ENCODE measurements around the gene CD226. TPM values are rescaled to one million over a fixed set of nuclear protein-coding genes. Genes with fewer than 3 reads are reported as not detected.

The CD226 gene
- total and polyA plus RNA-seq, 2 of the 4 experiments (the other 2 are of a cell fraction) = 0.29 to 1.1 TPM

DNA sequence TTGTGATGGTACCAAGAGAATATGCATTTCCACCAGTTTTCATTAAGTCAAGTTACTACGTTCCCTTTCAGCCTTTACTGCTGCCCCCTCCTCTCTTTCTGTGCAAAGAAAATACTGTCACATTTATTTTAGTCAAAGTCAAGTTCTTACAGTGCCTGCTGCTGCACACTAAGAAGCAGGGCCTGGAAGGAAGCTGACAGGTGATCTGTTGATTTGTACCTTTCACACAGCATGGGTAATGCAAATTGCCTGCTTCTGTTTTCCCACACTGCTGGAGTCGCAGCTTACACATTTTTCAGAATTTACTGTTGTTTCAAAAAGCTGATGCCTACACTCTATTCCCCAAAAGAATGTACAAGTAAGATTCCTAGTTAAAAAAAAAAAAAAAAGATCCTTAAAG, 48.7 kb upstream of the CD226 start:
- no peak for TF ChIP-seq NFE2L2 (IDR thresholded peaks at IDR 0.05; ENCODE audit: low read depth, low read length)
- TF ChIP-seq SMC3 (IDR thresholded peaks at IDR 0.05; ENCODE audit: low read depth, low read length) = no peak
- no peak for TF ChIP-seq RCOR1 (IDR thresholded peaks at IDR 0.05; ENCODE audit: insufficient replicate concordance, low read length)
- TF ChIP-seq MAFK (IDR thresholded peaks at IDR 0.05; ENCODE audit: low read depth, low read length) = no peak
- TF ChIP-seq, protein P1, sequence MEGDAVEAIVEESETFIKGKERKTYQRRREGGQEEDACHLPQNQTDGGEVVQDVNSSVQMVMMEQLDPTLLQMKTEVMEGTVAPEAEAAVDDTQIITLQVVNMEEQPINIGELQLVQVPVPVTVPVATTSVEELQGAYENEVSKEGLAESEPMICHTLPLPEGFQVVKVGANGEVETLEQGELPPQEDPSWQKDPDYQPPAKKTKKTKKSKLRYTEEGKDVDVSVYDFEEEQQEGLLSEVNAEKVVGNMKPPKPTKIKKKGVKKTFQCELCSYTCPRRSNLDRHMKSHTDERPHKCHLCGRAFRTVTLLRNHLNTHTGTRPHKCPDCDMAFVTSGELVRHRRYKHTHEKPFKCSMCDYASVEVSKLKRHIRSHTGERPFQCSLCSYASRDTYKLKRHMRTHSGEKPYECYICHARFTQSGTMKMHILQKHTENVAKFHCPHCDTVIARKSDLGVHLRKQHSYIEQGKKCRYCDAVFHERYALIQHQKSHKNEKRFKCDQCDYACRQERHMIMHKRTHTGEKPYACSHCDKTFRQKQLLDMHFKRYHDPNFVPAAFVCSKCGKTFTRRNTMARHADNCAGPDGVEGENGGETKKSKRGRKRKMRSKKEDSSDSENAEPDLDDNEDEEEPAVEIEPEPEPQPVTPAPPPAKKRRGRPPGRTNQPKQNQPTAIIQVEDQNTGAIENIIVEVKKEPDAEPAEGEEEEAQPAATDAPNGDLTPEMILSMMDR (conservative IDR thresholded peaks at IDR 0.05; ENCODE audit: low read depth, low read length) = no peak
- no peak for TF ChIP-seq RAD21 (IDR thresholded peaks at IDR 0.05; ENCODE audit: low read length)
- TF ChIP-seq, protein P2, sequence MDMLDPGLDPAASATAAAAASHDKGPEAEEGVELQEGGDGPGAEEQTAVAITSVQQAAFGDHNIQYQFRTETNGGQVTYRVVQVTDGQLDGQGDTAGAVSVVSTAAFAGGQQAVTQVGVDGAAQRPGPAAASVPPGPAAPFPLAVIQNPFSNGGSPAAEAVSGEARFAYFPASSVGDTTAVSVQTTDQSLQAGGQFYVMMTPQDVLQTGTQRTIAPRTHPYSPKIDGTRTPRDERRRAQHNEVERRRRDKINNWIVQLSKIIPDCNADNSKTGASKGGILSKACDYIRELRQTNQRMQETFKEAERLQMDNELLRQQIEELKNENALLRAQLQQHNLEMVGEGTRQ (IDR thresholded peaks at IDR 0.05; ENCODE audit: low read depth, low read length) = no peak
- no peak for TF ChIP-seq CHD1 (IDR thresholded peaks at IDR 0.05; ENCODE audit: low read depth, low read length)
- no peak for TF ChIP-seq RFX5 (IDR thresholded peaks at IDR 0.05; ENCODE audit: low read depth, low read length)
- TF ChIP-seq, protein P3, sequence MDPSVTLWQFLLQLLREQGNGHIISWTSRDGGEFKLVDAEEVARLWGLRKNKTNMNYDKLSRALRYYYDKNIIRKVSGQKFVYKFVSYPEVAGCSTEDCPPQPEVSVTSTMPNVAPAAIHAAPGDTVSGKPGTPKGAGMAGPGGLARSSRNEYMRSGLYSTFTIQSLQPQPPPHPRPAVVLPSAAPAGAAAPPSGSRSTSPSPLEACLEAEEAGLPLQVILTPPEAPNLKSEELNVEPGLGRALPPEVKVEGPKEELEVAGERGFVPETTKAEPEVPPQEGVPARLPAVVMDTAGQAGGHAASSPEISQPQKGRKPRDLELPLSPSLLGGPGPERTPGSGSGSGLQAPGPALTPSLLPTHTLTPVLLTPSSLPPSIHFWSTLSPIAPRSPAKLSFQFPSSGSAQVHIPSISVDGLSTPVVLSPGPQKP (IDR thresholded peaks at IDR 0.05; ENCODE audit: borderline replicate concordance, low read depth, low read length) = no peak
- TF ChIP-seq MAZ (IDR thresholded peaks at IDR 0.05; ENCODE audit: borderline replicate concordance, low read depth, low read length) = no peak
- no peak for TF ChIP-seq POLR2A (IDR thresholded peaks at IDR 0.05; ENCODE audit: low read depth, low read length)
- no peak for TF ChIP-seq MXI1 (IDR thresholded peaks at IDR 0.05; ENCODE audit: borderline replicate concordance, low read depth, low read length)
- TF ChIP-seq BHLHE40 (IDR thresholded peaks at IDR 0.05; ENCODE audit: low read depth, low read length) = no peak
- Histone ChIP-seq H3K27me3 (ENCODE audit: control insufficient read depth, insufficient read depth, low read length) (no peaks in the 10 kb centered on the region), H3K4ac (ENCODE audit: low read depth, low read length) (no peak overlapping the region), H2BK5ac (ENCODE audit: low read depth, low read length, poor library complexity, severe bottlenecking) (no peak overlapping the region), H2AFZ (replicated peaks; ENCODE audit: low read length, poor library complexity) (no peak overlapping the region), H4K20me1 (ENCODE audit: insufficient read depth, low read length) (no peaks in the 10 kb centered on the region), H4K91ac (ENCODE audit: insufficient read depth, low read depth, low read length) (no peak overlapping the region), H3K79me1 (ENCODE audit: low read depth in 1 of 2, low read length in 2 of 2) (no peaks in the 10 kb centered on the region), H3K9me1 (ENCODE audit: insufficient read depth, low read length) (peaks cover 12% of the 10 kb centered on the region; the same call in 1 of the 2 replicates), H3K56ac (ENCODE audit: extremely low read depth, insufficient read depth, low read length) (no peak overlapping the region), H3K9ac (ENCODE audit: low read depth, low read length) (no peak overlapping the region), H3K9me3 (ENCODE audit: control insufficient read depth, insufficient read depth, low read length) (no peaks in the 10 kb centered on the region), H2BK120ac (ENCODE audit: low read depth, low read length) (no peak overlapping the region), H2BK20ac (ENCODE audit: low read depth, low read length) (no peak overlapping the region), H4K8ac (ENCODE audit: low read depth in 2 of 2, low read length in 2 of 2) (no peak overlapping the region), H3K4me1 (ENCODE audit: control insufficient read depth, insufficient read depth, low read length) (no peaks in the 10 kb centered on the region), H3K4me3 (ENCODE audit: insufficient read depth, low read depth, low read length) (no peak overlapping the region), H2AK5ac (ENCODE audit: low read depth, low read length) (no peak overlapping the region), H3K18ac (ENCODE audit: low read depth, low read length) (no peak overlapping the region), H3K27ac (ENCODE audit: insufficient read depth, low read length) (no peak overlapping the region), H3K23ac (ENCODE audit: low read depth, low read length) (no peak overlapping the region), H3K36me3 (ENCODE audit: control insufficient read depth, insufficient read depth, low read length) (no peaks in the 10 kb centered on the region), H4K5ac (ENCODE audit: low read depth, low read length) (no peak overlapping the region), H3K4me2 (ENCODE audit: low read depth, low read length) (no peak overlapping the region), H3K14ac (replicated peaks; ENCODE audit: low read depth, low read length) (no peak overlapping the region), H2AK9ac (replicated peaks; ENCODE audit: low read depth, low read length, poor library complexity) (no peak overlapping the region), H2BK15ac (ENCODE audit: low read depth, low read length) (no peak overlapping the region)
- in situ Hi-C loops (cut with MboI; ENCODE audit: low sequenced_read_pairs) = no loop called here
- no TSS peak for BruUV-seq (replicated peaks)
- dilution Hi-C loops (cut with HindIII; ENCODE audit: low sequenced_read_pairs, unreplicated experiment) = no loop called here
- no peak for DNase-seq
- no peak for ATAC-seq (ENCODE audit: low read depth)
- ChIA-PET CTCF (no interaction called here), POLR2A (ENCODE audit: unreplicated experiment) (no interaction called here)
- intact Hi-C loops (cut with micrococcal nuclease) = no loop called here
- WGBS, 2 experiments (ENCODE audit: extremely low coverage in 2 of 2, insufficient read length in 1 of 2) = no CpG with 5 or more reads among the region's 2 CpGs

Measured in IMR-90 (cell line).